HCT116 (cell line): ENCODE measurements around the gene GDPD5.
"Not testable (repeated sequence)": the region's sequence is repeated elsewhere in the genome, so short reads cannot be mapped to it uniquely, and the experiment has no call there.

ENCODE experiments used
- ELF1 ChIP-seq: IDR thresholded peaks from 2 replicates; pipeline ENCODE4 v1.6.1; 2012; ENCODE audit warnings: low read depth, borderline replicate concordance
- JUND ChIP-seq: IDR thresholded peaks from 2 replicates; pipeline ENCODE4 v1.6.1; 2012
- POLR2A ChIP-seq: IDR thresholded peaks from 2 replicates; pipeline ENCODE4 v1.7.0; 2011; ENCODE audit warnings: borderline replicate concordance; ENCODE audit not compliant: insufficient read depth, insufficient read length; ENCODE audit errors: extremely low read depth
- POLR2AphosphoS5 ChIP-seq: IDR thresholded peaks from 2 replicates; pipeline ENCODE4 v1.6.1; 2011; ENCODE audit warnings: mild to moderate bottlenecking, low read depth, low read length, moderate library complexity
- SP1 ChIP-seq: IDR thresholded peaks from 2 replicates; pipeline ENCODE4 v1.6.1; 2012; ENCODE audit warnings: low read depth
- TF ChIP-seq, protein P1 (sequence below), 3 experiments: fragments of 200-600 bp in 1 of 3; sonication (generic) in 1 of 3; IDR thresholded peaks in 2 of 3; conservative IDR thresholded peaks in 1 of 3; 2 replicates each; pipeline ENCODE4 v1.5.1; 2012 to 2017; ENCODE audit warnings: low read depth in 2 of 3, low read length in 2 of 3, antibody characterized with exemption in 1 of 3, borderline replicate concordance in 1 of 3, control low read depth in 1 of 3, mild to moderate bottlenecking in 1 of 3, mixed read lengths in 1 of 3, mixed run types in 1 of 3, moderate library complexity in 1 of 3; ENCODE audit not compliant: insufficient read depth in 1 of 3
- TF ChIP-seq, protein P2 (sequence below): IDR thresholded peaks from 2 replicates; pipeline ENCODE4 v1.6.1; 2012

DNA sequence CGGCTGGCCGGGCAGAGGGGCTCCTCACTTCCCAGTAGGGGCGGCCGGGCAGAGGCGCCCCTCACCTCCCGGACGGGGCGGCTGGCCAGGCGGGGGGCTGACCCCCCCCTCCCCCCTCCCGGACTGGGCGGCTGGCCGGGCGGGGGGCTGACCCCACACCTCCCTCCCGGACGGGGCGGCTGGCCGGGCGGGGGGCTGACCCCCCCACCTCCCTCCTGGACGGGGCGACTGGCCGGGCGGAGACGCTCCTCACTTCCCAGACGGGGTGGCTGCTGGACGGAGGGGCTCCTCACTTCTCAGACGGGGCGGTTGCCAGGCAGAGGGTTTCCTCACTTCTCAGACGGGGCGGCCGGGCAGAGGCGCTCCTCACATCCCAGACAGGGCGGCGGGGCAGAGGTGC, 115.8 kb downstream of the GDPD5 start:
- TF ChIP-seq SP1, POLR2A, POLR2AphosphoS5, JUND, ELF1: not testable (repeated sequence)
- TF ChIP-seq, protein P1, sequence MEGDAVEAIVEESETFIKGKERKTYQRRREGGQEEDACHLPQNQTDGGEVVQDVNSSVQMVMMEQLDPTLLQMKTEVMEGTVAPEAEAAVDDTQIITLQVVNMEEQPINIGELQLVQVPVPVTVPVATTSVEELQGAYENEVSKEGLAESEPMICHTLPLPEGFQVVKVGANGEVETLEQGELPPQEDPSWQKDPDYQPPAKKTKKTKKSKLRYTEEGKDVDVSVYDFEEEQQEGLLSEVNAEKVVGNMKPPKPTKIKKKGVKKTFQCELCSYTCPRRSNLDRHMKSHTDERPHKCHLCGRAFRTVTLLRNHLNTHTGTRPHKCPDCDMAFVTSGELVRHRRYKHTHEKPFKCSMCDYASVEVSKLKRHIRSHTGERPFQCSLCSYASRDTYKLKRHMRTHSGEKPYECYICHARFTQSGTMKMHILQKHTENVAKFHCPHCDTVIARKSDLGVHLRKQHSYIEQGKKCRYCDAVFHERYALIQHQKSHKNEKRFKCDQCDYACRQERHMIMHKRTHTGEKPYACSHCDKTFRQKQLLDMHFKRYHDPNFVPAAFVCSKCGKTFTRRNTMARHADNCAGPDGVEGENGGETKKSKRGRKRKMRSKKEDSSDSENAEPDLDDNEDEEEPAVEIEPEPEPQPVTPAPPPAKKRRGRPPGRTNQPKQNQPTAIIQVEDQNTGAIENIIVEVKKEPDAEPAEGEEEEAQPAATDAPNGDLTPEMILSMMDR (IDR thresholded peaks at IDR 0.05 in 2 of 3, conservative IDR thresholded peaks at IDR 0.05 in 1 of 3; ENCODE audit: borderline replicate concordance in 1 of 3, insufficient read depth in 1 of 3, low read depth in 2 of 3, low read length in 2 of 3) = not testable (repeated sequence)
- TF ChIP-seq, protein P2, sequence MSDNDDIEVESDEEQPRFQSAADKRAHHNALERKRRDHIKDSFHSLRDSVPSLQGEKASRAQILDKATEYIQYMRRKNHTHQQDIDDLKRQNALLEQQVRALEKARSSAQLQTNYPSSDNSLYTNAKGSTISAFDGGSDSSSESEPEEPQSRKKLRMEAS = not testable (repeated sequence)
